HG03135 (cell line): ENCODE data around the gene ABCF3.

Experiments
- ATAC-seq: cut with Tn5 transposase; IDR thresholded peaks from one replicate; pipeline ENCODE4 v1.9.1; 2021; ENCODE audit warnings: mild to moderate bottlenecking, moderate library complexity; ENCODE audit not compliant: unreplicated experiment

ABCF3 gene

GRCh38 chr3:184230081-184230602 is 44.1 kb downstream of the ABCF3 start:
- ATAC-seq: no peak

- ATAC-seq: no peak
These were observed 44.9 kb downstream of the ABCF3 start for GRCh38 chr3:184230603-184231528.

GRCh38 chr3:184231671-184232070 is 45.7 kb downstream of the ABCF3 start:
- no peak for ATAC-seq

- ATAC-seq: no peak
These were observed 47.3 kb downstream of the ABCF3 start for GRCh38 chr3:184233127-184233843.

GRCh38 chr3:184234224-184234623 is 48.2 kb downstream of the ABCF3 start:
- no peak for ATAC-seq

- ATAC-seq: no peak
These were observed 48.8 kb downstream of the ABCF3 start for GRCh38 chr3:184234671-184235380.

GRCh38 chr3:184235381-184236032 is 49.5 kb downstream of the ABCF3 start:
- no peak for ATAC-seq

GRCh38 chr3:184236033-184236410 is 50.0 kb downstream of the ABCF3 start:
- no peak for ATAC-seq

GRCh38 chr3:184236636-184237035 is 50.6 kb downstream of the ABCF3 start:
- no peak for ATAC-seq

- ATAC-seq: no peak
These were observed 51.2 kb downstream of the ABCF3 start for GRCh38 chr3:184237211-184237610.

- ATAC-seq: no peak
These were observed 51.8 kb downstream of the ABCF3 start for GRCh38 chr3:184237807-184238206.

- no peak for ATAC-seq
These were observed 52.3 kb downstream of the ABCF3 start for GRCh38 chr3:184238246-184238818.

- ATAC-seq: no peak
These were observed 53.2 kb downstream of the ABCF3 start for GRCh38 chr3:184239221-184239620.

- ATAC-seq: no peak
These were observed 53.7 kb downstream of the ABCF3 start for GRCh38 chr3:184239708-184240107.

- ATAC-seq: no peak
These were observed 54.6 kb downstream of the ABCF3 start for GRCh38 chr3:184240384-184241140.

- no peak for ATAC-seq
These were observed 55.1 kb downstream of the ABCF3 start for GRCh38 chr3:184241141-184241446.

GRCh38 chr3:184241447-184242296 is 55.7 kb downstream of the ABCF3 start:
- ATAC-seq: no peak

GRCh38 chr3:184242297-184242685 is 56.3 kb downstream of the ABCF3 start:
- ATAC-seq: no peak
